GM21381 (cell line): ENCODE measurements around the gene TAL1.

Experiments
- ATAC-seq: cut with Tn5 transposase; IDR thresholded peaks from one replicate; pipeline ENCODE4 v1.9.1; 2021; ENCODE audit warnings: mild to moderate bottlenecking, moderate library complexity; ENCODE audit not compliant: unreplicated experiment

The TAL1 gene

DNA sequence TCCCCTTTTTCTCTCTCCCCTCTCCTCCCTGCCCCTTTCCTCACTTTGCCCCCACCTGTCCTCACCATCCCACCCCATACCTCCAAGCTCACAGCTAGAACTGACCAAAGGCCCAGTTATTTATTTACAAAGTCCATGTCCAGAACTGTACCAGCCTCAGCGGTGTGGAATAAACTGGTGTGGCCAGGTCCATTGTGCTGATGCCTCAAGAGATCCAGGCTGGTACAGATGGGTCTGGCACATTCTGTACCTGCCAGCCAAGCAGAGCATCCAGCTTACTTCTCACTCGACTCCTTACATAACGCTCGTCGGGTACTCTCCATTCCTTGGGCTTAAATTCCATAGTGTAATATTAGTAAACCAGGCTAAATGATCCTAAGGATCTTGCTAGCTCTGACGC lies 54.0 kb downstream of the TAL1 start:
- no peak for ATAC-seq

DNA sequence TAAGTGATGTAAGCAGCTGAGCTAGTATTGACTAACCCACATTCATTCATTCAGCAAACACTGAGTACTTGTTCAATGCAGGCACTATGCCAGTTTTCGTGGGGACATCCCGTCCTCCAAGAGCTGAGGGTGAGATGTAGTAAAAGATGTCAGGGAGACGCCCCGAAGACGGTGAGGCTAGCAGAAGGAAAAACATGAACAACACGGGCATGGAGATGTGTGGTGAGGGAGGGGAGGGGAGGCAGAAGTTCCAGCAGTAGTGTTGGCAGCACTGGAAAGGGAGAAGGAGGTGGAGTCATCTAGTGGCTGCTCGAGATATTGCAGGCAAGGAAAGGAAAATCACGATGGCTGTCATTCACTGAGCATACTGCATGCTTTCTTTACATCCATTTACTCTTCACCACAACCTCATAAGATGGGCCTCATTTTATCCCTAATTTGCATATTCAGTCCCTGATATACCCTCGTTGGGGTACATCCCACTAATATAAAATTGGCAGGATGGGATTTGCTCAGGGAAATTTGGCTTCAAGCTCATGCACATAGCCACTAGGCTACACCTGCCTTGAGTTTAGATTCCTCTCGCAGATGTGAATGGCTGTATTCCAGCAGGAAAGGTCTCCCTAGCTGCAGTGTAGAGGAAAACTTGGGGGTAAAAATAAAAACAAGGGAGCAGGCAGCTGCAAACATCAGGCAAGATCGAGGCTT lies 56.6 kb downstream of the TAL1 start:
- ATAC-seq = peak; percentile 43

DNA sequence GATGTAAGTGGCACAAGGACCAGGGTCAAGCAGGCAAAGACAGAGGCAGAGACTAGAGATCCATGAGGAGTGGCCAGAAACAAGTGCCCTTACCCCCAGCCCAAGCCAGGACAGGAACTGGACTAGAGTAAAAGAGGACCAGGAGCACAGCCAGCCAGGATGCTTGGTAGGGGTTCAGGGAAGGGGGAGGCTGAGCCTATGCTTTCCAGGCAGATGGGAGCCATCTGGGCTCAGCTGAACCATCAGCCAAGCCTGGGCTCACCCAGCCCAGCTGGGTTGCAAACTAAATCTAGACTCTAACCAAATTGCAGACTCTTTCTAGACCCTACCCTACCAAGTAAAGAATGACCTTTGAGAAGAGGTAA lies 57.4 kb downstream of the TAL1 start:
- no peak for ATAC-seq

DNA sequence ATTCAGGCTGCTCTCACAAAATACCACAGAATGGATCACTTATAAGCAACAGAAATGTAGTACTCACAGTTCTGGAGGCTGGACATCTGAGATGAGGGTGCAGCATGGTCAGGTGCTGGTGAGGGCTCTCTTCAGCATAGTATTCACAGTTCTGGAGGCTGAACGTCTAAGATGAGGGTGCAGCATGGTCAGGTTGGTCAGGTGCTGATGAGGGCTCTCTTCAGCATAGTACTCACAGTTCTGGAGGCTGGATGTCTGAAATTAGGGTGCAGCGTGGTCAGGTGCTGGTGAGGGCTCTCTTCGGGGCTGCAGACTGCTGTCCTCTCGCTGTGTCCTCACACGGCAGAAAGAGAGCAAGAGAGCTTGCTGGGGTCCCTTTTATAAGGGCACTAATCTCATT lies 59.2 kb downstream of the TAL1 start:
- no peak for ATAC-seq
